Measurements from ENCODE around the gene CCM2L.

DNA sequence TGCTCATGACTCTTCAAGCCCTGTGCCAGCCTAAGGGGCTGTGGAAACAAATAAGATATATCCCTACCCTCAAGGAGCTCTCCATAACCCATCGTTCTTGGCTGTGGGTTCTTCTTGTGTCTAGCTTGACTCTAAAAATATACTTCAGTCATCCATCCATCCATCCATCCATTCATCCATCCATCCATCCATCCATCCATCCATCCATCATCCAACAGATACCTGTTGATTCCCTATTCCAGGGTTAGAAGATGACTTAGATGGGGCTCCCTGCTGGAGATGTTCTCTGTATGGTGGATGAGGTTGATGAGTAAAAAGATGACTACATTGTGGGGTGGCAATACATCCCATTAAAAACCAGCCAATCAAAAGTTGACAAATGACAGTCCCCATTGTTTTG lies 65.3 kb downstream of the CCM2L start:
- TF ChIP-seq, protein P1, sequence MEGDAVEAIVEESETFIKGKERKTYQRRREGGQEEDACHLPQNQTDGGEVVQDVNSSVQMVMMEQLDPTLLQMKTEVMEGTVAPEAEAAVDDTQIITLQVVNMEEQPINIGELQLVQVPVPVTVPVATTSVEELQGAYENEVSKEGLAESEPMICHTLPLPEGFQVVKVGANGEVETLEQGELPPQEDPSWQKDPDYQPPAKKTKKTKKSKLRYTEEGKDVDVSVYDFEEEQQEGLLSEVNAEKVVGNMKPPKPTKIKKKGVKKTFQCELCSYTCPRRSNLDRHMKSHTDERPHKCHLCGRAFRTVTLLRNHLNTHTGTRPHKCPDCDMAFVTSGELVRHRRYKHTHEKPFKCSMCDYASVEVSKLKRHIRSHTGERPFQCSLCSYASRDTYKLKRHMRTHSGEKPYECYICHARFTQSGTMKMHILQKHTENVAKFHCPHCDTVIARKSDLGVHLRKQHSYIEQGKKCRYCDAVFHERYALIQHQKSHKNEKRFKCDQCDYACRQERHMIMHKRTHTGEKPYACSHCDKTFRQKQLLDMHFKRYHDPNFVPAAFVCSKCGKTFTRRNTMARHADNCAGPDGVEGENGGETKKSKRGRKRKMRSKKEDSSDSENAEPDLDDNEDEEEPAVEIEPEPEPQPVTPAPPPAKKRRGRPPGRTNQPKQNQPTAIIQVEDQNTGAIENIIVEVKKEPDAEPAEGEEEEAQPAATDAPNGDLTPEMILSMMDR (IDR thresholded peaks at IDR 0.05), result no peak
- TF ChIP-seq EZH2 (IDR thresholded peaks at IDR 0.05), result no peak
